HG02840 (cell line): ENCODE measurements around the gene NTRK2.
"Not testable (repeated sequence)": the region's sequence is repeated elsewhere in the genome, so short reads cannot be mapped to it uniquely, and the experiment has no call there.

Experiments
- ATAC-seq: cut with Tn5 transposase; IDR thresholded peaks from one replicate; pipeline ENCODE4 v1.9.1; 2021; ENCODE audit warnings: mild to moderate bottlenecking, moderate library complexity, moderate number of reproducible peaks; ENCODE audit not compliant: unreplicated experiment, low FRiP score

NTRK2 gene

DNA sequence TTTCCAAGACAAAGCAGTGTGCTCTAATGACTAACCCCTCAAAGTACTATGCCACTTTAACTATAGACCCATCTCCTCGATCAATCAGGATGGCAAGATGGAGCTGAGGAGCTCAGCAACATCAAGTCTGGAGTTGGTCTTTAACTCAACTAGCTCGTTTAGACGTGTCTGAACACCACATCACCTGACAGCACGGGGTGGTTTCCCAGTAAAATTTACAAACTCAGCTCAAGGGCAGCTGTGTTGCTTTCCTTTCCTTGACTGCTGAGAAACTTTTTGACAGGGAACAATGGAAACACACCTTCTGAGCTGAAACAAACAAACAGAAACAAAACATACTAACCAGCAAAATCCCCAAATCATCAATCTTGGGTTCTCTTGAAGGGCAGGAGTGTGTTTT, 202.5 kb downstream of the NTRK2 start:
- no peak for ATAC-seq

DNA sequence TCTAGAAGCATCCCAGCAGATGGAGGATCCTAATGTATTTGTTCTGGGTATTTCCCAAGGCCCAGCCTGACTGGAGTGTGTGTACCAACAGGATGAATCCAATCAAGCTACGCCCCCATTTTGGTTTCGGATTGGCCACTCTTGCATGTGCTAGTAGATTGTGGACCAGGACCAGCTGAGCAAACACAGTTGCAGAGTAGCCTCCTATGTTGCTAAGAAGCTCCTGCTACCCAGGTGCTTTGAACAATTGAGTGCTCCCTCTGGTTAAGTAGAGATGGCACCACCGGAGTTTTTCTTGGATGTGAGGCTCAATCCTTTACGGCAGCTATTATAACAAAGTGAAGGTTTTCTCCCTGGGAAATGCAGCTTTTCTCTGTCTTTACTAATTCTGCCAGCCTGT, 204.5 kb downstream of the NTRK2 start:
- ATAC-seq, result no peak

DNA sequence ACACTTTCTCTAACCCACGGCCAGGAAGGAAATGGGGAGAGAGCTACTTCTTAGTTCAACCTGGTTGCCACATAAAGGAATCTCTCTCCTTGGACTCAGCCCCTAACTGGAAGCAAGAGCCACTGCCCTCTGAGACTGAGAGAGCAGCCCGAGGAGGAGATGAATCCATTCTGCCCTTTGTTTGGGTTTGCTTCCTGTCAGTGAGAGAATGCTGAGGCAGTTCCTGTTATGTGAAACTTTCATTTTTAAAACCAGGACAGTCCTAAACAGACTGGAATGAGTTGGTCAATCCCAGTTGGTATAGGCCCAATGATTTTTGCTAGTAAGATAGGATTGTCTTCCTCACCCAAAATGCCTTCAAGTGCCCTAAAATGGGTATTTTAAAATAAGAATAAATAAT, 205.1 kb downstream of the NTRK2 start:
- ATAC-seq, result no peak

DNA sequence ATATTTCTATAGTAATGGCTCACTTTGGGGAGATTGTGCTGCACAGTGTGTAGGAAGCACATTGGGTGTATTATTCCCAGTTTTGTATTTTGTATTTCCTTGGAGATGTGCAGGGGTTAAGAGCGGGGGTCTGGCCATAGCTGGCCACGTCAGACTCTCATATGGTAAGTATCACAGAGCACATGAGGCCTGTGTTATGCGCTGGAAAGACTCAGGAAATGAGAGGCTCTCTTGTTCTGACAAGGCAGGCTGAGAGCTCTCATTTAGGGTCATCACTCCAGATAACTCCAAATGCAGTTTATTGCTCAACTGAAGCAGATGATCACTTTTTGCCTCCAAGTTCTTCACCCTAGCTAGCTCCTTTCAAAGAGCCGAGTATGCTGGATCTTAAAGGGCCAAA, 205.7 kb downstream of the NTRK2 start:
- ATAC-seq, result no peak

DNA sequence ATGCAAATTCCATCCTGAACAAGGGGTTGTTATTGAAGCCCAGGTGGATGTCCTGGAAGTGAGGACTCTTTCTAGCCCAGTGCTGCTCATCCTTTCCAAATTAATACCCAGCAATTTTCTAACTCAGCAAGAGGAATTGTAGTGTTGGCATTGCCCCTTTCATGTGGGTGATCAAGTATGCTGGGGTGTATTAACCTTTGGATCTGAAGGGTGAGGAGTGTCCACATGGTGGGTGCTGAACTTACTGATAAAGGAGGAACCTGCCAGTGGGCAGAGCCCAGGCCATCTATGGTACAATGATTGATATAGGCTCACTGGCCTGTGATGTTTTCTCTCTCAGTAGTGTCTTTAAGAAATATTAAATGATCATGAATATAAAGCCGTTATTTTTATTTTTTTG, 210.1 kb downstream of the NTRK2 start:
- ATAC-seq, result no peak

DNA sequence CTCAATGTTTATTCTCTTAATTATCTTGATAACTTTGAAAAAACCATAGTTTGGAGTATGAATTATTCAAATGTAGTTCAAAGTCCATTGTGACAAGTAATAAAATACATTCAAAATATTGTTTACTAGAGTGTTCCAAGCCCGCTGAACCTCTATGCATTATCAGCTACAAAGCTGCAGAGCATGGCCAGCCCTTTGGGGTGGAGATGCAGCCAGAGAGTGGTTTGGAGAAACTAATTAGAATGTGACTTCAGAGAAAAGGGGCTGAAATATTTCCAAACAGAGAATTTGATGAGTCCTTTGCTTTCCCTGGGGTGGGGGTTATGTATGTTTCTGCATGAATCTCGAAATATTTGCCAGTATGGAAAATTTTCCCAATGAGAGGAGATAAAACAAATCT, 211.3 kb downstream of the NTRK2 start:
- no peak for ATAC-seq

GRCh38 chr9:84886866-84887265, 217.3 kb downstream of the NTRK2 start:
- no peak for ATAC-seq

DNA sequence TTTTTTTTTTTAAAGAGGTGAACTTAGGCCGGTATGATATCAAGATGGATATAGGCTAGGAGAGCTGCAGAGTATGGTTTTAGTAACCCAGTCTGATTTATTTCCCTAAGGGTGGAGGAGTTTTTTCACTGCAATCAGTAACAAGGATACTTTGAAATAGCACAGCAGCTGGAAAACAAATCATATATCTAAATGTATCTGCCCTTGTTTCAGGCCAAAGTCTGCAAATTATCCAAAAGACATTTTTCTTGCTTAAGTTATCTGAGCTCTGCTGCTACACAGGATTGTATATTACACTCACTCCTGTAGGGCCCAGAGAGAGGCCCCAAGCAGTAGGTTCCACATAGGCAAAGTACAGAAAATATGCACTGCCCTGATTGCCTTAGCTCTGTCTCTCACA, 222.4 kb downstream of the NTRK2 start:
- ATAC-seq, result no peak

- no peak for ATAC-seq
These were observed 224.0 kb downstream of the NTRK2 start for GRCh38 chr9:84893419-84894128.

- no peak for ATAC-seq
These were observed 225.3 kb downstream of the NTRK2 start for GRCh38 chr9:84894859-84895258.

GRCh38 chr9:84897362-84898094, 228.0 kb downstream of the NTRK2 start:
- ATAC-seq, result no peak

DNA sequence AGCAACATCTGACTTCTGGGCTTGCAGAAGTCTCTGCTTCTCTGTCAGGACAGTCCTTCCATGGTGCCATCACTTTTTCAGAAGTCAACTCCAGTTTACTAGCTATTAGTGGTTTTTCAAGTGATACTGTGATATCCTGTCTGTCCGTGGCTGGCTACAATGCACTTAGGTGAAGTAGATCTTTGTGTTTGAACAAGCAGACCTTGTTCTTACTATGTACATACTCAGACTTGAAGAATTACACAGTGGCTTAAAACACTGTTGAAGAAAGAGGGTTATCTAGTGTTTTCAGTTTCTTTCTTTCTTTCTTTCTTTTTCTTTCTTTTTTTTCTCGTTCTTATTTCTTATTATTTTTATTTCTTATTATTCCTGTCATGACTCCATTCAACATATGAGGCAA, 228.7 kb downstream of the NTRK2 start:
- ATAC-seq, result no peak

DNA sequence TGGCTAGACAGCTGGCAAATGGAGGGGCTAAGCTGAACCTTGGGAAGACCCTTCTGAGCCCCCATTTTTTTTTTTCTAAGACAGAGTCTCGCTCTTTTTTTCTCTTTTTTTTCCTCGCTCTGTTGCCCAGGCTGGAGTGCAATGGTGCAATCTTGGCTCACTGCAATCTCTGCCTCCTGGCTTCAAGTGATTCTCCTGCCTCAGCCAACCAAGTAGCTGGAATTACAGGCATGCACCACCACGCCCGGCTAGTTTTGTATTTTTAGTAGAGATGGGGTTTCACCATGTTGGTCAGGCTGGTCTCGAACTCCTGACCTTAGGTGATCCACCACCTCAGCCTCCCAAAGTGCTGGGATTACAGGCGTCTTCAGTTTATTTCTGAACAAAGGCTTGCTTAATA, 229.1 kb downstream of the NTRK2 start:
- ATAC-seq, result not testable (repeated sequence)

DNA sequence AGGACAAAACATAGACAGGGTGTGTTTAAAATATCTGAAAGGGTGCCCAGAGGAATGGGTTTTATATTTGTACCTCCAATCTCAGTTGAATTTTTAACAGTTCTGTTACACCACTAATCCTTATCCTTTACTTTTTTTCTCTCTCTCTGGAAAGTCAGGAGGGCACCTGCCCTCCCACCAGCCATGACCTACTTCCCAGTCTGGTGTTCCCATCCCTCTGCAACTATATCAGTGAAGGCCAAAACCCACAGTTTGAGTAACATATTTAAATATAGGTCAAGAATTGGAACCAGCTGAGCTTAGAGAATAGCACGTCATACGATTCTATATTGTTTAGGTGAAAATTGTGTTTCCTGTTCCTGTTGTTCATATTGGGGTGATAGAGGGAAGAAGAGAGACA, 229.8 kb downstream of the NTRK2 start:
- no peak for ATAC-seq

GRCh38 chr9:84900421-84900820, 230.9 kb downstream of the NTRK2 start:
- ATAC-seq, result no peak

DNA sequence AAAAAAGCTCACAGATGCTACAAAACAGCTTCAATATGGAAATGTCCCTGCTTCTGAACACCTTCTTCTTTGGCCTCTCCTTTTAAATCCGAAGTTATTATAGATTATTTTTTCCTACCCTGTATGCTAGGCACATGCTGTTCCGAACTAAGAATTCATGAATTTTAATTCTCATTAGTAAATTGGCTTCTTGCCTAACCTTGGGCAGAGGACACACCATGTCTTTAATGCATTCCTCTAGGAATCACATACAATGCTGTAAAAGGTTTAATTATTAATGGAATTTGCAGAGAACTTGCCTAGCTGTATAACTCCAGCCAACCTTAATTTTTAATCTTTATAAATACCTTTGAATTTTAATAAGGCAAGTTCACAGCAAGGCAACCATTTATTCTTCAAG, 234.4 kb downstream of the NTRK2 start:
- no peak for ATAC-seq

DNA sequence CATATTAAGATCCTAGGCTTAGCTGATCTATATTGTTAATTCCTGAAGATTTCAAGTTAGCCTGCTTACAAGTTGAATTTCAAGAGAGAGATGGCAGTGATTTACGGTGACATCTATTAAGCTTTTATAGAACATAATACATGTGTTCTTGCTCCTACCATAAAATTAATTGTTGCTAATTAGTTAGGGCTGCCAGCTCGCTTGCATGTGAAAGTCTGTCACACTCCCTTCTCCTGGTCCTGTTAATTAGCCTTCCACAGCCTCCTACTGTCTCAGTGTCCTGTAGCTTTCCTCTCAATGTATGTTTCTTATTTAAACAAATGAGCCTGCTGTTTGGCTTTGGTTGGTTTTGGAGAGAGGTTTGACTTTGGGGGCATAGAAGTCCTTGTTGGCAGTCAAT, 247.2 kb downstream of the NTRK2 start:
- no peak for ATAC-seq

DNA sequence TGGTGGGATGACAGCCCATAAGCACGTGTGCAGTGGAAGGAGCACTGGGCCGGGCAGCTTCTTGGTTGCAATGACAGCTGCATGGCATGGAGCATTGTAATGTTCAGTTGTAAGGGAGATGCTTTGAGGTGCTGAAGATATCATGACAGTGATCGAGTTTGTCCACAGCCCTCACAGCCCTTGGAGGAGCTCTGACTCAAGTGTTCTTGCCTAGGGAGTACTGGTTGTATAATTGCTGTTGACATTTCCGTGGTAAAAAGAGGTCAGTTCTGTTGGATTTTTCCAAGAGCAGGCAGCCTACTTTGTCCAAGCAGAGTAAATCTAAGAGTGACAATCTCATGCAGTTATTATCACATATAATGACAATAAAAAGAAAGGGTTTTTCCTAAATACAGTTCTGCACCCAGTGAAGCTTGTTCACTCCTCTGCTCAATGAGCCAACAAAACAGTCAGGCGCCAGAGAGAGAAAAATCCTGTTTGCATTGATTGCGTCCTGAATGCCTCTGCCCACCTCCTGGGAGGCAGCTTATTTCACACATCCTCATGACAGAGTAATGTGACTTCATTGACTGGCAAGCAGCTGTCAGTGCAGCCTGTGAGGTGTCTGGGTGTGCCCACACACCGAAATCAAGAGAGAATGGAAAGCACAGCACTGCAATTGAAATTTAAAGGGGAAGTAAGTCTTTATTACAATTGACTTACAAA, 248.0 kb downstream of the NTRK2 start:
- no peak for ATAC-seq

- no peak for ATAC-seq
These were observed 249.9 kb downstream of the NTRK2 start for GRCh38 chr9:84919440-84919839.

DNA sequence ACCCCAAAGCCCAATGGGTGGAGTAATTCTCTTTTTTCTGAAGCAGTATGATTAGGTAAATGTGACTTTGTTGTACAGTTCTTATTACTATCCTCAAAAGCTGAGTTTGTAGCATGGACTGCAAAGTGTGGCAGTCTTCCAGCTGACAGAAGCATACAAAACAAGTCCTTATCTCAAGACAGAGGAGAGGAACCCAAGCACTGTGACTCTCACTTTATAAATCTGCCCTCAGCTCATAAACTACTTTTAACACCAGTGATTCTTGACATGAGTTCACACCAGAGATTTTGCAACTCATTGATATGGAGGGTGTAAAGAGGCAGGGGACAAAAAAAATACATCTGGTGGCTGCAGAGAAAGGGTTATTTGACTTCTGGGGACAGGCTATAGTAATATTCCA, 251.6 kb downstream of the NTRK2 start:
- ATAC-seq, result no peak

GRCh38 chr9:84922051-84922450, 252.5 kb downstream of the NTRK2 start:
- ATAC-seq, result no peak

DNA sequence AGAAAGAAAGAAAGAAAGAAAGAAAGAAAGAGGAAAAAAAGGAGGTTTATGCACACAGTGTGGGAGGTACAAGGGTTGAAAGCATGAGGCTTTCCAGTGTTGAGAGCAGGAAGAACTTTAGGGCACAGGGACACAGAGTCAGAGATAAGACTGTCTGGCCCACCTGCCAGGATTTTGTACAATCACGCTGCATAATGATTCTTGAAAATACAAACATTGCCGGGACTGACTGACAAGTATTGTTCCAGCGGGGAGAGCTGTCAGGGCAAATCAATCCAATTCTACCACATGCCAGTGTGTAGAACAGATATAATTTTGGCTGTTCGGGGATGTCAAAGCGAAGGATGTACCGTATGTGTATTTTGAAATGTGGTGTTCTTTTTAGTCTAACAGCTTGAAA, 254.7 kb downstream of the NTRK2 start:
- ATAC-seq, result no peak
